SH-SY5Y (cell line): ENCODE data around the gene HSD17B13.

Experiments used
- GATA2 ChIP-seq: IDR thresholded peaks from 2 replicates; pipeline ENCODE4 v1.6.1; 2011; ENCODE audit warnings: mild to moderate bottlenecking, low read depth, low read length
- GATA3 ChIP-seq: IDR thresholded peaks from 2 replicates; pipeline ENCODE4 v1.6.1; 2011; ENCODE audit warnings: low read depth, mild to moderate bottlenecking, low read length, moderate library complexity

DNA sequence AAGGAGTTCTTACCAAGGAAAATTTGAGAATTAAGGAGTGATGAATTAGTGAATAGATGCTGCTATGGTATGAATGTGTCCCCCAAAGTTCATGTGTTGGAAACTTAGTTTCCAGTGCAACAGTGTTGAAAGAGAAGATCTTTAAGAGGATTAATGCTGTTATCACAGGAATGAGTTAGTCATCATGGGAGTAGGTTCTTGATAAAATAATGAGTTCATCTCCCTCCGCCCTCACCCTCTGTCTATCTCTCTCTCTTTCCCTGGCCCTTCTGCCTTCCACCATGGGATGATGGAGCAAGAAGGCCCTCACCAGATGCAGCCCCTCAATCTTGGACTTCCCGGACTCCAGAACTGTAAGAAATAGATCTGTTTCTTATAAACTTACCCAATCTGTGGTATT lies 64.0 kb downstream of the HSD17B13 start:
- TF ChIP-seq GATA2: no peak
- no peak for TF ChIP-seq GATA3
